MG63 (cell line): ENCODE measurements around the gene NATD1. TPM values are rescaled to one million over a fixed set of nuclear protein-coding genes. Genes with fewer than 3 reads are reported as not detected.

Source experiments
- DNase-seq: peaks from one replicate; pipeline ENCODE4 v3.0.0-alpha.2; 2020
- H3K27me3 ChIP-seq: fragments of 250-450 bp; sonication (Bioruptor Pico); 2 replicates; pipeline ENCODE4 v1.5.1; 2020; ENCODE audit warnings: mild to moderate bottlenecking, moderate library complexity
- H3K36me3 ChIP-seq: fragments of 250-450 bp; sonication (Bioruptor Pico); 2 replicates; pipeline ENCODE4 v1.5.1; 2020; ENCODE audit warnings: mild to moderate bottlenecking, moderate library complexity
- H3K4me3 ChIP-seq: fragments of 250-450 bp; sonication (Bioruptor Pico); 2 replicates; pipeline ENCODE4 v1.5.1; 2020; ENCODE audit warnings: mild to moderate bottlenecking, moderate library complexity
- H3K9me3 ChIP-seq: fragments of 250-450 bp; sonication (Bioruptor Pico); 2 replicates; pipeline ENCODE4 v1.5.1; 2020; ENCODE audit warnings: mild to moderate bottlenecking, moderate library complexity
- total RNA-seq: library from RNA; depleted of rRNA; stranded (reverse); fragments of >200 nt; shearing (Covaris generic); gene quantifications from 2 replicates; pipeline ENCODE4 v1.2.3, GENCODE V29; 2014; ENCODE audit warnings: low replicate concordance; rRNA removed

NATD1 gene, protein sequence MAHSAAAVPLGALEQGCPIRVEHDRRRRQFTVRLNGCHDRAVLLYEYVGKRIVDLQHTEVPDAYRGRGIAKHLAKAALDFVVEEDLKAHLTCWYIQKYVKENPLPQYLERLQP
- 0.36 TPM in 1 of 2 replicates, not detected in the other for total RNA-seq

DNA sequence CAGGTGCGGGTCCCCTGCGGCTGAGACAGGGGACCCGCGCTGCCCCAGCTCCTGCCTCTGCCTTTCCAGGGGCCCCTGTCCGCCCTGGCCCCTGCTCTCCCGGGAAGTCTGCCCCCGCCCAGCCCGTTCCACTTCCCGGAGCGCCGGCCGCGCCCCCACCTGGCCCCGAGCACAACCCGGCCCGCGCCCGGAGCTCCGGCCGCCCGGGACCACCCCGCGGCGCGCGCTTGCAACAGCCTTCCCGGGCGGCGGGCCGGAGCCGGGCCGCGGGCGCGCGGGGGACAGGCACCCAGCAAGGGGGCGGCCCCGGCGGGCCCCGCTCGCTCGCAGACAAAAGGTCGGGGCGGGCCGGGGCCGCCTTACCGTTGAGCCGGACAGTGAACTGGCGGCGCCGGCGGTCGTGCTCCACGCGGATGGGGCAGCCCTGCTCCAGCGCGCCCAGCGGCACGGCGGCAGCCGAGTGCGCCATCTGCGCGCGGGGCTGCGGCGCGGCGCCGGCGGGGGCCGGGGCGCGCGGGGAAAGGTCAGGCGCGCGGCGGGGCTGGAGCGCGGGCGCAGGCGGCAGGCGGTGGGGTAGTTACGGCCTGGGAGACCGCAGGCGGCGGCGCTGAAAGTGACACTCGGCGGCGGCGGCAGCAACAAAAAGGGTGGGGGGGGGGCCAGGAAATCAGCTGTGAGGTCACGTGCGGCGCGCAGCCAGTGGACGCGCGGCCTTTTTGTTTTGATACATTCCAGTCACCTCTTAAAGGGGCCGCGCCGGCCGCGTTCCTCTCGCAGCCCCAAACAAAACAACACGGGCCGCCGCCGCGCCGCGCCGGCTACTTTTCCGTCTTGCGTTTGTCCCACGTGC lies at the start of gene NATD1:
Gene NATD1 (minus strand): TSS at position 615 of the 850 bp plus-strand sequence. CDS start 146 bp downstream, at position 469.
- DNase-seq = peak; percentile 37
- Histone ChIP-seq H3K9me3 (no peaks in the 10 kb centered on the region), H3K27me3 (no peaks in the 10 kb centered on the region), H3K4me3 (peak within 1 kb of the TSS; percentile 39), H3K36me3 (no peaks in the 10 kb centered on the region)

DNA sequence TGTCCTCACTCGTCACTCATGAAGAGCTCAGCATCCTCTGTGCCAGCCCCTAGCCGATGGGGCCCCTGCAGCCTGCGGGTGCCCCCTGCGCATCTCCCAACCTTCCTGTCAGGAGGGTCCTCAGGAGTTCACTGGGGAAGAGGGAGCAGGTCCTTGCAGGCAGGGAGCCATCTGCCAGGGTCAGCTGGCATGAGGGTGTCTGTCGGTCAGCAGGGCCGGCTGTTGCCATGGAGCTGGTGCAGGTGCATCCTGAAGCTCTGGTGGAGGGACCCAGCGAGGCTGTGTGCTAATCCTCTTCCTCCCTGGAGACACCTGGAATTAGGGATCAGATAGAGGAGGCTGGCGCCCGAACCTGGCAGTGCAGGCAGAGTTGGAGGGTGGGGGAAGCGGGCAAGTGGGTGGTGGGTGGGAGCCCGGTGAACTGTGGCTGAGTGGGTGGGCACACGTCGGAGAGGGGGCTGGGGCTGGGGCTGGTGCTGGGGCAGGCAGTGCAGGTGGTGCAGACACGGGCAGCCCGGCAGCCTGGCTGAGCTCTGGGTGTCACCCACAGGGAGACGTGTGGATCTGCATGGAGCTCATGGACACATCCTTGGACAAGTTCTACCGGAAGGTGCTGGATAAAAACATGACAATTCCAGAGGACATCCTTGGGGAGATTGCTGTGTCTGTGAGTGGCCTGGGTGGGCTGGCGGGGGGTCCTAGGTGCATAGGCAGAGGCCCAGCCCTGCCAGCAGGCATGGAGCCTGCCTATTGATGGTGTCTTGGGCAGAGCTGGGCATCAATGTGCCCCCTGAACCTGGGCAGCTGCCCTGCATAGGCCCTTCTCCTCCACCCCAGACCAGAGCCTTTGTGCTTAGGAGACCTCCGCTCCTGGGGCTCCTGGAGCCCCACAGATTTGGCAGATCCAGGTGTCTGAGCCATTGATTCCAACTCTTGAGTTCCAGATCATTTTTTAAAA lies 48.7 kb upstream of the NATD1 start:
- peaks cover 8% of the 10 kb centered on the region for H3K36me3 ChIP-seq
- DNase-seq = no peak
- no peaks in the 10 kb centered on the region for H3K27me3 ChIP-seq
- H3K9me3 ChIP-seq = no peaks in the 10 kb centered on the region
- no peak overlapping the region for H3K4me3 ChIP-seq

DNA sequence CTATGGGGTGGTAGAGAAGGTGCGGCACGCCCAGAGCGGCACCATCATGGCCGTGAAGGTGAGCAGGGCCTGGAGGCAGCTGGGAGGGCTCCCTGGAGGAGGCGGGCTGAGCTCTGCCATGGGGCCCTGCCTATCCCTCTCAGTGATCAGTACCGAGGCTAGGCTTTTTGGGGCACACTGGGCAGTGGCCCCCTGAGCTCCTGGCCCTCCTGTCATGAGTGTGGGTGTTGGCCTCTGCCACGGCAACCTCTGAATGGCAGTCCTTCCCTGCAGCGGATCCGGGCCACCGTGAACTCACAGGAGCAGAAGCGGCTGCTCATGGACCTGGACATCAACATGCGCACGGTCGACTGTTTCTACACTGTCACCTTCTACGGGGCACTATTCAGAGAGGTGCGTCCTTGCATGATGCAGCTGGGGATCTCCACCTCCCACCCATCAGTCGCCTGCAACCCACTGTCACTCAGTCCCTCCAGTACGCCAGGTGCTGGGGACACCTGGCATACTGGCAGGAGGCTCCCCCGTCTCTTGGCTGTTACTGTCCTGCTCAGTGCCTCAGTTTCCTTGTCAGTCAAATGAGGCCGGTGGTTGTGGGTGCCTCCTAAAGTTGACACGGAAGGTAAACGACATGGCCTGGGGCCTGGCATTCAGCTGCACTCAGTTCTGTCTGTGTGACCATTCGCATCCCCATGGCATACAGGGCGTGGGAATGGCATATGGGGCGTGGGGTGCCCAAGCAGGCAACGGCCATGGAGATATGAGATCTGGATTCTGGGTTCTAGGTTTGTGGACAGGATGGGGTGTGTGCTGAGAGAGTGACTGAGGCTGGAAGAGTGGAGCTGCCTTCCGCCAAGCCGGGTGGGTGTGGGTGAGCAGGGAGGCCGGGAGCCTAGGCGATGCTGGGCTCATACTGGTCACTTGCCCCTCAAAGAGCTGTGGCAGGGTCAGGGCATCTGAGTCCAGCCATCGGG lies 47.7 kb upstream of the NATD1 start:
- H3K27me3 ChIP-seq = no peaks in the 10 kb centered on the region
- H3K9me3 ChIP-seq = no peaks in the 10 kb centered on the region
- peaks cover 8% of the 10 kb centered on the region for H3K36me3 ChIP-seq
- DNase-seq = no peak
- H3K4me3 ChIP-seq = no peak overlapping the region

DNA sequence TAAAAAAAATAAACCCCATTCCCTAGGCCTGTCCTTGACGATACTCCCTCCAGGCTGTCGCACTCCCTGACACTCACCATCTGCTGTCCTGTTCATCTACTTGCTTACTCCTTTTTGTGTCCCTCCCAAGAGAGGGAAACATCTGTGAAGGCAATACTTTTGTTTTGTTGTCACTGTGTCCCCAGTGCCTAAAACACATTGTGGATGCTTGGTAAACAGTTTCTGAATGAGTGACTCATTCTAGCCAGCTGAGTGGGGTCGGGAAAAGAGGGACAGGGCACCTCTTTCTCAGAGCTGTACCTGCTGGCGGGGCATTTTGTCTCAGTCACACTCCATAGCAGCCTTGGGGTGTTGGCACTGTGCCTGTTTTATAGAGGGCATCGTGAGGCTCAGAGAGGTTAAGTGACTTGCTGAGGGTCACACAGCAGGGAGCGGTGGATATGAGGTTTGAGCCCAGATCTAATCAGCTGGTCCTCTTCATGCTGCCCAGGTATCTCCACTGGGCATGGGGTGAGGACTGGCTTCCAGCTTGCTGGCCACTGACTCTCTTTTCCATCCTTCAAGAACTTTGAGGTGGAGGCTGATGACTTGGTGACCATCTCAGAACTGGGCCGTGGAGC lies 46.9 kb upstream of the NATD1 start:
- Histone ChIP-seq H3K9me3 (no peaks in the 10 kb centered on the region), H3K36me3 (peaks cover 8% of the 10 kb centered on the region), H3K27me3 (no peaks in the 10 kb centered on the region), H3K4me3 (no peak overlapping the region)
- no peak for DNase-seq

DNA sequence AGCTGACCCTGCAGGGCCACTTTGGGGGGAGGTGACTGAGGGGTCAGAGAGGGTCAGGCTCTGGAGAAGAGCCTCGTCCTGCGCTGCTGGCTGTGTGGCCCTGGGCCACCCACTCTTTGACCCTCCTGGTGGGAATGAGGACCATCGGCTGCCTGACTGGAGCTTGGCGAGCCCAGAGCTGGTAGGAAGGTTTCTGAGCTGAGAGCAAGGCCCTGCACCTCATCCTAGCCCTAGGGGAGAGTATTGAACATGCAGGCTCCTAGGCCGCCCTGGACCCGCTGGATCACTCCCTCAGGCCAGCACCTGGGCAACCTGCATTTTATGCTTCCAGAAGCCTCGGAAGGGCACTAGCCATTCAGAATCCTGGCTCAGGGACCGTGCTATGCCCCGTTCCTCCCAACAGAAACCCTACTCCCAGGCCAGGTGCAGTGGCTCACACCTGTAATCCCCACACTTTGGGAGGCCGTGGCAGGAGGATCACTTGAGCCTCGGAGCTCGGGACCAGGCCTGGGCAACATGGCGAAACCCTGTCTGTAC lies 45.8 kb upstream of the NATD1 start:
- H3K36me3 ChIP-seq = peaks cover 8% of the 10 kb centered on the region
- DNase-seq = no peak
- H3K9me3 ChIP-seq = no peaks in the 10 kb centered on the region
- no peak overlapping the region for H3K4me3 ChIP-seq
- no peaks in the 10 kb centered on the region for H3K27me3 ChIP-seq

DNA sequence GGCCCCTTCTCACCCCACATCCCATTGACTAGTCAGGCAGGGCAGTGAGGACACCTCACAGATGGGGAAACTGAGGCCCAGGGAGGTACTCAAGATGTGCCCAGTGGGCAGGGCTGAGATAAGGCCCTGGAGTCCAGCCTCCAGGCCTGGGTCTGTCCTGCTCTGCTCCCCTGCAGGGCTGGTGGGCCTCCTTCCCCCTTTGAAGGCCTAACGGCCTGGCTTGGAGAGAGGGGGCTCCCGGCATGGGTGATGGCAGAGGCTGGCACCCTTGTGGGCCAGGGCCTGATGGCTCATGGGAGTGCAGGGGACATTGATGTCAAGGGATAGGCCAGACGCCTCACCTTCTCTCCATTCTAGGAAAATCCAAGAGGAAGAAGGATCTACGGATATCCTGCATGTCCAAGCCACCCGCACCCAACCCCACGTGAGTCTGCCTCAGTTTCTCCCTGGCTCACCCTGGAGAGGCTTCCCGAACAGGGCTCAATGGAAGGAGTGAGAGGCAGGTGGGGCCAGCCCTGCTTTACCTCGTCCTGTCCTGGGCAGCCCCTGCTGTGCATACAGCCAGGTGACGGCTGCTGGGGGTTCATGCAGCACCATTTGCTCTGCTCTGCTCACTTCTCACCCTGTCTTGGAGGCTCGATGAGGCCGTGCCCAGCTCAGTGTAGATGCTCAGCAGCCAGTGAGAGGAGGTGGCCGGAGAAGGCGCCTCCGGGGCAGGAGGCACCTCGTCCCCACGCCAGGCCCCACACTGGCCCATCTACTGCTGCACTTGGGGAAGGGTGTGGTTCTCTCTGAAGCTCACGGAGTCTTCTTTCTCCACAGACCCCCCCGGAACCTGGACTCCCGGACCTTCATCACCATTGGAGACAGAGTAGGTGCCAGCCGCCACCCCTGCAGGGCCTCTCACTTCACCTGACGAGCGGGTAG lies 45.1 kb upstream of the NATD1 start:
- DNase-seq = no peak
- Histone ChIP-seq H3K27me3 (no peaks in the 10 kb centered on the region), H3K36me3 (peaks cover 8% of the 10 kb centered on the region), H3K9me3 (no peaks in the 10 kb centered on the region), H3K4me3 (no peak overlapping the region)

DNA sequence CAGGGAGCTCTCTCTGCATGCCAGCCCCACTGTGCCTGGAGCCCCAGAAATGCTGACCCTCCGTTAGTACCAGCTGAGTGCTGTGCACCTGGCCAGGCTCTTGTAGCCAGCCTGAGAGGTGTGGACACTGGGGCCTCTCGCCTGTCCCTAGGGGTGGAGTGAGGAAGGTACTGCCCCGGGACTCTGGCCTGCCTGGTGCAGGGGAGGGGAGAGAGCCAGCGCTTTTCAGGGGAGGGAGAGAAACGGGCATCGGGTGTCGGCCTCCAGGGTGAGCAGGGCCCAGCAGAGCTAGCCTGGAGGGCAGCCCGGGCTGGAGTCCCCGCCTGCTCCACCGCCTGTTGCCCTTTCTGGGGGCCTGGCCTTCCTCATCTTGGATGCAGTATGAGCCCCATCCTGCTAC lies 44.4 kb upstream of the NATD1 start:
- DNase-seq = no peak
- no peaks in the 10 kb centered on the region for H3K27me3 ChIP-seq
- no peaks in the 10 kb centered on the region for H3K9me3 ChIP-seq
- no peak overlapping the region for H3K4me3 ChIP-seq
- H3K36me3 ChIP-seq = peaks cover 12% of the 10 kb centered on the region

DNA sequence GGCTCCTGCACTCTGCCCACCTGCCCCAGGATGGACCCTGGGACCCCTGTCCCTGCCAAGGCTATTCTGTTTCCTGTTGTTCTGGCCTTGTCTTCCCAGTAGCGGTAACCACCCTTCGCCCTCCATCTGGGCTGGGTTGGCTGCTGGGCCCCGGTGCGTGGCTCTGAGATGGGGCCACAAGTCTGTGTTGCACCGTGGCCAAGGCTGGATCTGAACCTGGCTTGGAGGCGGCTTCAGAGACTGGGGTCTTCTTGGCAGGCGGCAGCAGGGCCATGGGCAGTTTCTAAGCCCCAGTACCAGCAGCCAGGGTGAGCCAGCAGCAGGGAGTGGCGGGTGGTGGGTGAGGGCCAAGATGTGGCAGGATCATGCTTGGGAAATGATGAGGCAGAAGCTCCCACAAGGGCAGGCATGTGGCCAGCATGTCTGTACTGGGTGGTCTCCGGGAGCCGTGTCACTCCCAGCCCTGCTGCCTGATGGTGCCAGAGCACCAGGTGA lies 43.9 kb upstream of the NATD1 start:
- no peak overlapping the region for H3K4me3 ChIP-seq
- H3K36me3 ChIP-seq = peaks cover 12% of the 10 kb centered on the region
- H3K9me3 ChIP-seq = no peaks in the 10 kb centered on the region
- H3K27me3 ChIP-seq = no peaks in the 10 kb centered on the region
- peak; percentile 53 for DNase-seq

DNA sequence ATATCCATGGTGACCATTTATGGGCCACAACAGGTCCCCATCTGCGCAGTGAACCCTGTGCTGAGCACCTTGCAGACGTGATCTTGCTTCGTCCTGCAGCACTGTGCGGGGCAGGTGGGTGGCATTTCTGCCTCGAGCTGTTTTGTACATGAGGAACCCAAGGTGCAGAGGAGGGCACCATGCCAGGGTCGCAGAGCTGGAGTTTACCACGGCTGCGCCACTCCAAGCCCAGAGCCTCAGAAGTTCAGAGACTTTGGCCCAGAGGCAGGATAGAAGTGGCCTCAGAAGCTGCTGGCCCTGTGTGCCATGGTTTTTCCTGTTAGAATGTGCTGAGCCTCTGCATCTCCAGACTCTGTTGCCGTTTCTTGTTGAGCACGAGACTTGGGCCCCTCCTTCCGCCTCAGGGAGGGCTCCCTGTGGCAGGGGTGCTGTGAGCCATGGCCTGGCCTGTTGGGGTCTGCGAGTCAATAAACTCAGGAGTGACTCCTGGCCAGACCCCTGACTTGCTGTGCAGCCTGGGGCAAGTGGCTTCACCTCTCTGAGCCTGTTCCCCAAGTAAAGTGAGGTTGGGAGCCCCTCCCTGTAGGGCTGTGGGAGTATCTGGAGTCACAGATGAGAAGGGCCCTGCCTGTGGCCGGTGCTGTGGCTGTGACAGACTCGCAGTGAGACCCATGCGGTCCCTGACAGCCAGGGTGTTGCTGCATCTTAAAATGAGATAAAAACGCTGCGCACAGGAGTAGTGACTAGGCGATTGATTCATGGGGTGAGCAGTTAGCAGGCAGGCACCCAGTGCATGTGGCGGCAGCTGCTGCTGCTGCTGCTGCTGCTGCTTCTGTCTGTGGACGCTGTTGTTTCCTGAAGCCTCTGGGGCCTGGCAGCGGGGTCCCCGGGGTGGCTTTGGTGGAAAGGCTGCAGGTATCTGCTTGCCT lies 43.2 kb upstream of the NATD1 start:
- peaks cover 12% of the 10 kb centered on the region for H3K36me3 ChIP-seq
- no peak overlapping the region for H3K4me3 ChIP-seq
- no peaks in the 10 kb centered on the region for H3K27me3 ChIP-seq
- DNase-seq = peak; percentile 50
- H3K9me3 ChIP-seq = no peaks in the 10 kb centered on the region

DNA sequence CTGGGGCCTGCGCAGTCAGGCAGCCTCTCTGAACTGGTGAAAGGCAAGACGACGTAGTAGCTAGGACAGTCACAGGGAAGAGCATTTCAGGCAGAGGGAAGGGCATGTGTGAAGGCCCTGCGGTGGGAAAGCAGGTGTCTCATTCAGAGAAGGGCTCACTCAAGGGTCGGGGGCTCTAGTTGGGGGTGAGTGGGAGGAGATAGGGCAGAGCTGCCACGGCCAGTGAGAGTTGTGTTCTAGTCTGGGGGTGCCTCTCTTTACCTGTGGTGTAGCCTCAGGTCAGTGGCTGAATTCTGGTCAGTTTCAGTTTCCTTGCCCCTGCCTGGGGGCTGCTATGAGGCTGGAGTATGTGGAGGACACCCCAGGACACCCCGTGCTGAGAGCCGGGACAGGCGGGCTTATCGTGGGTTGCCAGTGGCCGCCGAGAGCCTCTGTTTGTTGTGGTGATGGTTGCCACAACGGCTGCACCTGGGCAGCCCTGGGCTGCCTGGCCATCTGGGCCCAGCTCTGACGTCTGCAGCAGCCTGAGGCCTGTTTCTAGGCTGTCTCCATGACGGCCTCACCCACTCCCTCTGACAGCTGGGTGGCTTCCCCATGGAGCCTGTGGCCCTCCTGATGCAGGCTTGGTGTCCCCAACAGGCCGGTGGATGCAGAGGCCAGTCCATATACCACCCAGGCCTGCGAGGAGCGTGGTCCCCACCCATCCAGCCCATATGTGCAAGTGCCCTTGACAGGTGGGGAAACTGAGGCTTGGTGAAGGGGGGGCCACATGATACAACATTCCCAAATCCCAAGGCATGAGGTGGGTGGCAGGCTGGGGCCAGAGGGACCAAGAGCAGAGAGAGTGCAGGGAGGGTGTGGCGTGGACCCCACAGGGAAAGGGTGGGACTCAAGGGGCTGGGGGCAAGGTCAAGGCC lies 42.1 kb upstream of the NATD1 start:
- Histone ChIP-seq H3K9me3 (no peaks in the 10 kb centered on the region), H3K36me3 (peaks cover 9% of the 10 kb centered on the region), H3K4me3 (no peak overlapping the region), H3K27me3 (no peaks in the 10 kb centered on the region)
- no peak for DNase-seq

DNA sequence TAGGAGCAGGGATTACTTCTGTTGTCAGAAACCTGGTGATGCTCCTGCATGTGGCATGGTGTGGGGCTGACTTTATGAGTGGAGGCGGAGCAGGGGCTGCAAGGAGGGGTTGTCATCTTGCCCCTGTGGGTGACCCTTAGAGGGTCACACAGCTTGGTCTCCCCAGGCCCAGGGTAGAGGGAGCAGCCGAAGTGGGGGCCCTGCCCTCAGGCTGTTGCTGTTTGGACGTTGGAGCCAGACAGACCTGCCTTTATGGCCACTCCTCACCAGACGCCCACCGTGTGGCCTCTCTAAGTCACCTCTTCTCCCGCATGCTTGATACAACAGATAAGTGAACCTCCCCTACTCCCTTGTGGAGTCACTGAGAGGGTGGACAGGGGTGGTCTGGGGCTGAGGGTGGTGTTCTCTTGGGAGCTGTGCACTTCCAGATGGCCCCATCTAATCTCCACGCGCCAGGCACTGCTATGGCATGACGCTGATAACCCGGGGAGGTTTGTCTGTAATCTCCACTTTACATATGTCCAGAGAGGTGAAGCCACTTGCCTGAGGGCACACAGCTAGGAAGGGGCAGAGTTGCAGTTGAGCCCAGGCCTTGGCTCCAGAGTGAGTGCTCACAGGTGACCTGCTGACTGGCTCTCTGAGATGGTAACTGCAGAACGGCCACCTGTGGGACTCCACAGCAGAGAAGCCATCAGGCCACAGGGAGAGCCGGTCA lies 41.3 kb upstream of the NATD1 start:
- DNase-seq = no peak
- no peak overlapping the region for H3K4me3 ChIP-seq
- no peaks in the 10 kb centered on the region for H3K9me3 ChIP-seq

DNA sequence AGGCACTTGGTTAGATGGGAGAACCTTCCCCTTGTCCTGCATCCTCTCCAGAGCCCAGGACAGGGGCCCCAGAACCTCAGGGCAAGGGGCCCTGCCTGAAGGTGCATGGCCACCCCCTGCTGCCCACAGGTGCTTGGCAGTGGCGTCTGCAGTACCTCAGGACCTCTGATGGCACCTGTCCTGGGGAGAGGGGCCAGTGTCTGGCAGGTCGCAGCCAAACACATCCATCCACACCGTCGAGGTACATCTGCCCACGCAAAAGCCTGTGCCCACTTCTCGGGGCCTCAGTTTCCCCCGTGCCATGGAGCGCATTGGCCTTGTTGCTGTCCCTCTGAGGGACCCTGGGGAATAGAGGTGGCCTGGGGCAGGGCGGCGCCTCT lies 40.6 kb upstream of the NATD1 start:
- no peak for DNase-seq
- Histone ChIP-seq H3K9me3 (no peaks in the 10 kb centered on the region), H3K36me3 (peaks cover 4% of the 10 kb centered on the region; the same call in 1 of the 2 replicates), H3K27me3 (no peaks in the 10 kb centered on the region), H3K4me3 (no peak overlapping the region)

More for the DNA sequence above, 41.3 kb upstream of the NATD1 start:
- H3K27me3 ChIP-seq = no peaks in the 10 kb centered on the region
- H3K36me3 ChIP-seq = peaks cover 4% of the 10 kb centered on the region; the same call in 1 of the 2 replicates
